HepG2 (cell line): ENCODE measurements around the gene BBS9. TPM values are rescaled to one million over a fixed set of nuclear protein-coding genes. Genes with fewer than 3 reads are reported as not detected.

Experiments used
- ATAC-seq: fragments of 200-7000 bp; cut with Tn5 transposase; 3 replicates; pipeline ENCODE4 v1.9.1; 2020; ENCODE audit warnings: mild to moderate bottlenecking, moderate library complexity
- BruUV-seq: library from RNA; stranded (reverse); fragments of 400-500 nt; replicated peaks from 2 replicates; lab custom pipeline; 2021; lab: Mats Ljungman, UMichigan
- CTCF ChIA-PET: fragments of 300-600 bp; formaldehyde crosslinking; extraction: SDS; loops from one replicate; lab custom pipeline; 2021; ENCODE audit warnings: low total read pairs, inconsistent platforms, low intra/inter-chr PET ratio; lab: Yijun Ruan, JAX
- POLR2A ChIA-PET: fragments of 350-600 bp; sonication (Branson Sonifier 250); formaldehyde crosslinking; loops from one replicate; lab custom pipeline; 2020; ENCODE audit warnings: antibody characterized with exemption, inconsistent platforms; lab: Yijun Ruan, JAX
- DNase-seq: peaks from one replicate; pipeline ENCODE4 v3.0.0-alpha.2; 2015; ENCODE audit warnings: low spot score
- FAIRE-seq: peaks from 3 replicates; lab custom pipeline; 2011; peaks lifted over from hg19 to GRCh38; lab: Jason Lieb, UNC
- H2AFZ ChIP-seq: one replicate; pipeline ENCODE4 v1.6.1; 2011; ENCODE audit warnings: low read length, inconsistent platforms
- H3K27ac ChIP-seq: fragments of 300-600 bp; 3 replicates; pipeline ENCODE4 v1.8.0; 2011; ENCODE audit warnings: mixed run types, mild to moderate bottlenecking, mixed read lengths, low read length, inconsistent platforms; ENCODE audit not compliant: insufficient read depth; ENCODE audit errors: extremely low read length
- H3K27me3 ChIP-seq, 2 experiments: fragments of 200-600 bp in 1 of 2; 2 replicates in 1 of 2; 3 replicates in 1 of 2; pipeline versions ENCODE4 v1.6.0 to v1.8.0; 2011; ENCODE audit warnings: low read length in 2 of 2, mild to moderate bottlenecking in 2 of 2, moderate library complexity in 2 of 2, inconsistent platforms in 1 of 2; ENCODE audit not compliant: insufficient read depth in 2 of 2, control insufficient read depth in 1 of 2
- H3K36me3 ChIP-seq, 2 experiments: fragments of 200-600 bp in 1 of 2; replicated peaks in 1 of 2; 2 replicates in 1 of 2; 3 replicates in 1 of 2; pipeline versions ENCODE4 v1.5.1 to v1.8.0; 2011; ENCODE audit warnings: low read length in 2 of 2, inconsistent platforms in 1 of 2; ENCODE audit not compliant: insufficient read depth in 2 of 2, control insufficient read depth in 1 of 2
- H3K4me1 ChIP-seq: 2 replicates; pipeline ENCODE4 v1.5.1; 2012; ENCODE audit warnings: low read length, inconsistent platforms; ENCODE audit not compliant: insufficient read depth
- H3K4me2 ChIP-seq: 2 replicates; pipeline ENCODE4 v1.6.0; 2011; ENCODE audit warnings: low read depth, low read length, inconsistent platforms
- H3K4me3 ChIP-seq, 3 experiments: fragments of 200-600 bp in 1 of 3; sonication (generic), shearing (Covaris generic) in 1 of 3; replicated peaks in 1 of 3; 2 replicates each; pipeline ENCODE4 v1.5.1; 2011 to 2016; ENCODE audit warnings: low read length in 3 of 3, inconsistent platforms in 2 of 3, low read depth in 2 of 3, mild to moderate bottlenecking in 2 of 3, control low read depth in 1 of 3, mixed read lengths in 1 of 3; ENCODE audit not compliant: insufficient read depth in 1 of 3
- H3K79me2 ChIP-seq: one replicate; pipeline ENCODE4 v1.6.1; 2011; ENCODE audit warnings: low read length, inconsistent platforms; ENCODE audit not compliant: insufficient read depth
- H3K9ac ChIP-seq: 2 replicates; pipeline ENCODE4 v1.6.0; 2011; ENCODE audit warnings: mild to moderate bottlenecking, low read depth, low read length, inconsistent platforms; ENCODE audit not compliant: insufficient read depth
- H3K9me3 ChIP-seq: 2 replicates; pipeline ENCODE4 v1.5.1; 2012; ENCODE audit warnings: mild to moderate bottlenecking, low read length
- H4K20me1 ChIP-seq: 2 replicates; pipeline ENCODE4 v1.6.0; 2011; ENCODE audit warnings: inconsistent platforms, mild to moderate bottlenecking, low read length, moderate library complexity; ENCODE audit not compliant: insufficient read depth
- BCL6 ChIP-seq: IDR thresholded peaks from 2 replicates; pipeline ENCODE4 v1.6.1; 2016; ENCODE audit warnings: missing genetic modification reagents, missing compliant biosample characterization
- ERF ChIP-seq: IDR thresholded peaks from 2 replicates; pipeline ENCODE4 v1.6.1; 2018; ENCODE audit warnings: missing biosample characterization, missing genetic modification reagents
- EZH2 ChIP-seq: conservative IDR thresholded peaks from 2 replicates; pipeline ENCODE4 v1.6.1; 2012; ENCODE audit warnings: mild to moderate bottlenecking, low read depth, low read length, moderate library complexity
- GATAD2A ChIP-seq: IDR thresholded peaks from 2 replicates; pipeline ENCODE4 v1.6.1; 2016
- HNRNPUL1 ChIP-seq: fragments of 200-400 bp; formaldehyde crosslinking; IDR thresholded peaks from 2 replicates; pipeline ENCODE4 v1.6.1; 2017; ENCODE audit warnings: low read depth, mild to moderate bottlenecking, low read length, moderate library complexity
- POGZ ChIP-seq: sonication (generic); formaldehyde crosslinking; IDR thresholded peaks from 2 replicates; pipeline ENCODE4 v1.4.0; 2020; ENCODE audit warnings: mild to moderate bottlenecking, missing genetic modification reagents
- SAP130 ChIP-seq: IDR thresholded peaks from 2 replicates; pipeline ENCODE4 v1.6.1; 2016; ENCODE audit warnings: low read depth
- SOX13 ChIP-seq, 3 experiments: fragments of 450-650 bp in 1 of 3; sonication (generic) in 1 of 3; formaldehyde crosslinking in 1 of 3; IDR thresholded peaks in 2 of 3; conservative IDR thresholded peaks in 1 of 3; 2 replicates each; pipeline versions ENCODE4 v1.5.0 to v1.6.1; 2016 to 2020; ENCODE audit warnings: antibody characterized with exemption in 1 of 3, mild to moderate bottlenecking in 1 of 3, missing compliant biosample characterization in 1 of 3, missing genetic modification reagents in 1 of 3, moderate library complexity in 1 of 3
- TCF7 ChIP-seq: sonication (generic); IDR thresholded peaks from 2 replicates; pipeline ENCODE4 v1.6.1; 2016; ENCODE audit warnings: antibody characterized with exemption, low read depth
- ZFP36L1 ChIP-seq: sonication (generic); formaldehyde crosslinking; IDR thresholded peaks from 2 replicates; pipeline ENCODE4 v1.8.0; 2022; ENCODE audit warnings: mild to moderate bottlenecking, missing genetic modification reagents, moderate library complexity
- ZNF451 ChIP-seq: sonication (generic); formaldehyde crosslinking; IDR thresholded peaks from 2 replicates; pipeline ENCODE4 v1.5.0; 2020; ENCODE audit warnings: mild to moderate bottlenecking, missing genetic modification reagents
- ZNF572 ChIP-seq: sonication (generic); formaldehyde crosslinking; IDR thresholded peaks from 2 replicates; pipeline ENCODE4 v1.5.1; 2020; ENCODE audit warnings: mild to moderate bottlenecking, missing genetic modification reagents
- ZNF616 ChIP-seq: sonication (generic); formaldehyde crosslinking; IDR thresholded peaks from 2 replicates; pipeline ENCODE4 v1.5.0; 2020; ENCODE audit warnings: low read depth, mild to moderate bottlenecking, missing genetic modification reagents
- ZNF619 ChIP-seq: sonication (generic); formaldehyde crosslinking; IDR thresholded peaks from 2 replicates; pipeline ENCODE4 v1.4.0; 2020; ENCODE audit warnings: mild to moderate bottlenecking, missing genetic modification reagents
- ZNF644 ChIP-seq: IDR thresholded peaks from 2 replicates; pipeline ENCODE4 v1.6.1; 2016; ENCODE audit warnings: low read depth
- WGBS: methylation state at CpG from one replicate; pipeline ENCODE4 v1.1.6; 2017; ENCODE audit warnings: low lambda C conversion rate; 5-methylcytosine and 5-hydroxymethylcytosine counted together
- in situ Hi-C: cut with HindIII; loops from 2 replicates; pipeline ENCODE4 v1.10.0; 2017; ENCODE audit warnings: low pct_unique_long_range_greater_than_20kb; ENCODE audit not compliant: extremely low pct_ligation_motif_present
- intact Hi-C: fragments of 100-400 bp; cut with micrococcal nuclease; formaldehyde crosslinking; loops from one replicate; pipeline ENCODE4 v1.10.0; 2022; ENCODE audit not compliant: unreplicated experiment
- polyA plus RNA-seq, 8 experiments: library from polyadenylated mRNA; depleted of rRNA in 3 of 8; stranded (reverse) in 7 of 8; unstranded in 1 of 8; fragments of >200 nt; fragmentation: Illumina TruSeq in 4 of 8; extraction: Trizol in 4 of 8; gene quantifications; 2 replicates each; pipeline versions ENCODE4 v1.2.1 to v1.2.3, GENCODE V29; 2011 to 2016; ENCODE audit warnings: low read depth in 4 of 8, missing spikeins in 1 of 8, mixed read lengths in 1 of 8; ENCODE audit not compliant: insufficient read depth in 1 of 8
- total RNA-seq, 5 experiments: library from RNA; depleted of rRNA; stranded (reverse); fragments of >200 nt; fragmentation: Illumina TruSeq; extraction: Trizol; gene quantifications; 2 replicates each; pipeline ENCODE4 v1.2.3, GENCODE V29; 2016; ENCODE audit warnings: low read depth in 1 of 5
- TF ChIP-seq, protein P1 (sequence below): IDR thresholded peaks from 2 replicates; pipeline ENCODE4 v1.6.1; 2016; ENCODE audit warnings: low read depth, control low read depth
- TF ChIP-seq, protein P2 (sequence below): sonication (generic); formaldehyde crosslinking; IDR thresholded peaks from 2 replicates; pipeline ENCODE4 v1.5.0; 2020; ENCODE audit warnings: missing genetic modification reagents
- TF ChIP-seq, protein P3 (sequence below): IDR thresholded peaks from 2 replicates; pipeline ENCODE4 v1.6.1; 2016; ENCODE audit warnings: low read depth
- TF ChIP-seq, protein P4 (sequence below): sonication (generic); formaldehyde crosslinking; IDR thresholded peaks from 2 replicates; pipeline ENCODE4 v1.4.0; 2020; ENCODE audit warnings: missing genetic modification reagents; ENCODE audit errors: not compliant biosample characterization
- TF ChIP-seq, protein P5 (sequence below): IDR thresholded peaks from 2 replicates; pipeline ENCODE4 v1.6.1; 2016; ENCODE audit warnings: control low read depth

Gene BBS9
- total and polyA plus RNA-seq, 2 of the 13 experiments (the other 11 are each of a cell fraction or from before 2014, with no cell fraction given), result 5.1 to 7.8 TPM

DNA sequence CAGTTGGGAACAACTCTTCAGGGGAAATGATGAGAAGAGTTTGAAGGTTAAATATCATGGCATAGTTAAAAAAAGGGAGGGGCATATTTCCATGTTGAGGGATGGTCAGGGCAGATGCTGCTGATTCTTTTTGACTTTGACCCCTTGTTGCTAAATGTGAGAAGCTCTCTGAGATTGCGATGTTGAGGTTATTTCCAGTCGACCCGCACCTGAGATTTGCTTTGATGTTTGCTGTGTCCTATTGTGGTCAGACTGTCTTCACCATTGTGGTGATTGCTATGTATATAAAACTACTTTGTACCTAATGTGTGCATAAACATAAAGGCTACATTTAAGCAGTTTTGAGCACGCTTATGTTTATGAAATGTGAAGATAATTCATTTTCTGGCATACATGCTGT is 90.9 kb downstream of the BBS9 start:
- POLR2A ChIA-PET, result no interaction called here
- H3K36me3 ChIP-seq, result no peaks in the 10 kb centered on the region
- intact Hi-C loops (no loop called here), in situ Hi-C loops (no loop called here)
- H3K4me2 ChIP-seq, result no peak overlapping the region
- FAIRE-seq, result peak; percentile 86
- no peaks in the 10 kb centered on the region for H3K9me3 ChIP-seq
- peak; percentile 92 for DNase-seq
- ATAC-seq, result peak; percentile 84
- peaks cover 58% of the 10 kb centered on the region for H3K4me1 ChIP-seq
- no TSS peak for BruUV-seq
- H3K4me3 ChIP-seq, result no peak overlapping the region
- CTCF ChIA-PET, result no interaction called here
- H3K79me2 ChIP-seq, result no peaks in the 10 kb centered on the region
- H3K9ac ChIP-seq, result no peak overlapping the region
- no peaks in the 10 kb centered on the region for H4K20me1 ChIP-seq
- H3K27ac ChIP-seq, result peak overlapping the region; percentile 44
- H2AFZ ChIP-seq, result no peak overlapping the region
- H3K27me3 ChIP-seq, result no peaks in the 10 kb centered on the region
- whole genome bisulfite sequencing, result 11% methylated on average over 4 of the region's 4 CpGs
- TF ChIP-seq TCF7, result peak; percentile 85
- TF ChIP-seq, protein P1, sequence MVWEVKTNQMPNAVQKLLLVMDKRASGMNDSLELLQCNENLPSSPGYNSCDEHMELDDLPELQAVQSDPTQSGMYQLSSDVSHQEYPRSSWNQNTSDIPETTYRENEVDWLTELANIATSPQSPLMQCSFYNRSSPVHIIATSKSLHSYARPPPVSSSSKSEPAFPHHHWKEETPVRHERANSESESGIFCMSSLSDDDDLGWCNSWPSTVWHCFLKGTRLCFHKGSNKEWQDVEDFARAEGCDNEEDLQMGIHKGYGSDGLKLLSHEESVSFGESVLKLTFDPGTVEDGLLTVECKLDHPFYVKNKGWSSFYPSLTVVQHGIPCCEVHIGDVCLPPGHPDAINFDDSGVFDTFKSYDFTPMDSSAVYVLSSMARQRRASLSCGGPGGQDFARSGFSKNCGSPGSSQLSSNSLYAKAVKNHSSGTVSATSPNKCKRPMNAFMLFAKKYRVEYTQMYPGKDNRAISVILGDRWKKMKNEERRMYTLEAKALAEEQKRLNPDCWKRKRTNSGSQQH (CRISPR knock-in tag), result no peak
- TF ChIP-seq POGZ (CRISPR knock-in tag), result 0 out of 2 replicates have a peak, but pooled peaks have one; percentile 35
- TF ChIP-seq SAP130 (CRISPR knock-in tag), result peak; percentile 30; the same call in 1 of the 2 replicates
- TF ChIP-seq, protein P2, sequence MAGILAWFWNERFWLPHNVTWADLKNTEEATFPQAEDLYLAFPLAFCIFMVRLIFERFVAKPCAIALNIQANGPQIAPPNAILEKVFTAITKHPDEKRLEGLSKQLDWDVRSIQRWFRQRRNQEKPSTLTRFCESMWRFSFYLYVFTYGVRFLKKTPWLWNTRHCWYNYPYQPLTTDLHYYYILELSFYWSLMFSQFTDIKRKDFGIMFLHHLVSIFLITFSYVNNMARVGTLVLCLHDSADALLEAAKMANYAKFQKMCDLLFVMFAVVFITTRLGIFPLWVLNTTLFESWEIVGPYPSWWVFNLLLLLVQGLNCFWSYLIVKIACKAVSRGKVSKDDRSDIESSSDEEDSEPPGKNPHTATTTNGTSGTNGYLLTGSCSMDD (CRISPR knock-in tag), result no peak
- TF ChIP-seq, protein P3, sequence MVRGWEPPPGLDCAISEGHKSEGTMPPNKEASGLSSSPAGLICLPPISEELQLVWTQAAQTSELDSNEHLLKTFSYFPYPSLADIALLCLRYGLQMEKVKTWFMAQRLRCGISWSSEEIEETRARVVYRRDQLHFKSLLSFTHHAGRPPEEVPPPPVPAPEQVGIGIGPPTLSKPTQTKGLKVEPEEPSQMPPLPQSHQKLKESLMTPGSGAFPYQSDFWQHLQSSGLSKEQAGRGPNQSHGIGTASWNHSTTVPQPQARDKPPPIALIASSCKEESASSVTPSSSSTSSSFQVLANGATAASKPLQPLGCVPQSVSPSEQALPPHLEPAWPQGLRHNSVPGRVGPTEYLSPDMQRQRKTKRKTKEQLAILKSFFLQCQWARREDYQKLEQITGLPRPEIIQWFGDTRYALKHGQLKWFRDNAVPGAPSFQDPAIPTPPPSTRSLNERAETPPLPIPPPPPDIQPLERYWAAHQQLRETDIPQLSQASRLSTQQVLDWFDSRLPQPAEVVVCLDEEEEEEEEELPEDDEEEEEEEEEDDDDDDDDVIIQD (CRISPR knock-in tag), result peak; percentile 20; the same call in 1 of the 2 replicates
- 0 out of 2 replicates have a peak, but pooled peaks have one; percentile 37 for TF ChIP-seq ZNF644 (CRISPR knock-in tag)
- TF ChIP-seq EZH2, result no peak
- peak; percentile 69 for TF ChIP-seq SOX13 (IDR thresholded peaks at IDR 0.05)
- peak in 1 of 2 experiments; percentile 94; a peak in 2 of 4 replicates for TF ChIP-seq SOX13 (CRISPR knock-in tag; conservative IDR thresholded peaks at IDR 0.05 in 1 of 2, IDR thresholded peaks at IDR 0.05 in 1 of 2)
- peak; percentile 77 for TF ChIP-seq GATAD2A (CRISPR knock-in tag)
- no peak for TF ChIP-seq ZFP36L1
- no peak for TF ChIP-seq HNRNPUL1
- no peak for TF ChIP-seq ZNF572 (CRISPR knock-in tag)
- peak; percentile 46; the same call in 1 of the 2 replicates for TF ChIP-seq BCL6
- TF ChIP-seq, protein P4, sequence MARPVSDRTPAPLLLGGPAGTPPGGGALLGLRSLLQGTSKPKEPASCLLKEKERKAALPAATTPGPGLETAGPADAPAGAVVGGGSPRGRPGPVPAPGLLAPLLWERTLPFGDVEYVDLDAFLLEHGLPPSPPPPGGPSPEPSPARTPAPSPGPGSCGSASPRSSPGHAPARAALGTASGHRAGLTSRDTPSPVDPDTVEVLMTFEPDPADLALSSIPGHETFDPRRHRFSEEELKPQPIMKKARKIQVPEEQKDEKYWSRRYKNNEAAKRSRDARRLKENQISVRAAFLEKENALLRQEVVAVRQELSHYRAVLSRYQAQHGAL (CRISPR knock-in tag), result no peak
- no peak for TF ChIP-seq ZNF451
- no peak for TF ChIP-seq ERF
- no peak for TF ChIP-seq ZNF616
- no peak for TF ChIP-seq ZNF619
- TF ChIP-seq, protein P5, sequence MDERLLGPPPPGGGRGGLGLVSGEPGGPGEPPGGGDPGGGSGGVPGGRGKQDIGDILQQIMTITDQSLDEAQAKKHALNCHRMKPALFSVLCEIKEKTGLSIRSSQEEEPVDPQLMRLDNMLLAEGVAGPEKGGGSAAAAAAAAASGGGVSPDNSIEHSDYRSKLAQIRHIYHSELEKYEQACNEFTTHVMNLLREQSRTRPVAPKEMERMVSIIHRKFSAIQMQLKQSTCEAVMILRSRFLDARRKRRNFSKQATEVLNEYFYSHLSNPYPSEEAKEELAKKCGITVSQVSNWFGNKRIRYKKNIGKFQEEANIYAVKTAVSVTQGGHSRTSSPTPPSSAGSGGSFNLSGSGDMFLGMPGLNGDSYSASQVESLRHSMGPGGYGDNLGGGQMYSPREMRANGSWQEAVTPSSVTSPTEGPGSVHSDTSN (CRISPR knock-in tag), result no peak
